Right lobe of liver (tissue), 4 donors: ENCODE data around the gene NLRC5.

Experiments
- POLR2A ChIP-seq: fragments of 450-650 bp; IDR thresholded peaks from one replicate; pipeline ENCODE4 v1.6.1; 2017; ENCODE audit warnings: antibody characterized with exemption, mild to moderate bottlenecking
- TF ChIP-seq, protein P1 (sequence below), 4 donors: fragments of 200-600 bp in 3 of 4; fragments of 450-650 bp in 1 of 4; IDR thresholded peaks; one replicate each; pipeline versions ENCODE4 v1.5.1 to v1.8.0; 2016 to 2022; ENCODE audit warnings: antibody characterized with exemption in 4 of 4, mild to moderate bottlenecking in 2 of 4
- donor health status: DM: no; HTN: no; CAD: no.
- donor health status: DM: no; HTN: no; CAD: no.
- donor health status: DM: no; HTN: yes; CAD: no.

GRCh38 chr16:57001026-57001679 lies 11.8 kb downstream of the NLRC5 start:
- TF ChIP-seq, protein P1, sequence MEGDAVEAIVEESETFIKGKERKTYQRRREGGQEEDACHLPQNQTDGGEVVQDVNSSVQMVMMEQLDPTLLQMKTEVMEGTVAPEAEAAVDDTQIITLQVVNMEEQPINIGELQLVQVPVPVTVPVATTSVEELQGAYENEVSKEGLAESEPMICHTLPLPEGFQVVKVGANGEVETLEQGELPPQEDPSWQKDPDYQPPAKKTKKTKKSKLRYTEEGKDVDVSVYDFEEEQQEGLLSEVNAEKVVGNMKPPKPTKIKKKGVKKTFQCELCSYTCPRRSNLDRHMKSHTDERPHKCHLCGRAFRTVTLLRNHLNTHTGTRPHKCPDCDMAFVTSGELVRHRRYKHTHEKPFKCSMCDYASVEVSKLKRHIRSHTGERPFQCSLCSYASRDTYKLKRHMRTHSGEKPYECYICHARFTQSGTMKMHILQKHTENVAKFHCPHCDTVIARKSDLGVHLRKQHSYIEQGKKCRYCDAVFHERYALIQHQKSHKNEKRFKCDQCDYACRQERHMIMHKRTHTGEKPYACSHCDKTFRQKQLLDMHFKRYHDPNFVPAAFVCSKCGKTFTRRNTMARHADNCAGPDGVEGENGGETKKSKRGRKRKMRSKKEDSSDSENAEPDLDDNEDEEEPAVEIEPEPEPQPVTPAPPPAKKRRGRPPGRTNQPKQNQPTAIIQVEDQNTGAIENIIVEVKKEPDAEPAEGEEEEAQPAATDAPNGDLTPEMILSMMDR (IDR thresholded peaks at IDR 0.05) = no peak
- TF ChIP-seq POLR2A = no peak
